Transverse colon (tissue), 4 donors: ENCODE data around the gene MYO7A.

Experiments
- POLR2AphosphoS5 ChIP-seq, 3 donors: sonication (generic); formaldehyde crosslinking; IDR thresholded peaks; one replicate each; pipeline ENCODE4 v1.6.1; 2016; ENCODE audit warnings: antibody characterized with exemption in 3 of 3
- TF ChIP-seq, protein P1 (sequence below), 5 experiments: fragments of 200-600 bp in 3 of 5; fragments of 450-650 bp in 2 of 5; sonication (generic) in 3 of 5; IDR thresholded peaks; 1 replicate in 2 of 5; 2 replicates in 3 of 5; pipeline ENCODE4 v1.5.1; 2016 to 2017; ENCODE audit warnings: antibody characterized with exemption in 5 of 5, inconsistent platforms in 3 of 5, mild to moderate bottlenecking in 2 of 5, moderate library complexity in 1 of 5

DNA sequence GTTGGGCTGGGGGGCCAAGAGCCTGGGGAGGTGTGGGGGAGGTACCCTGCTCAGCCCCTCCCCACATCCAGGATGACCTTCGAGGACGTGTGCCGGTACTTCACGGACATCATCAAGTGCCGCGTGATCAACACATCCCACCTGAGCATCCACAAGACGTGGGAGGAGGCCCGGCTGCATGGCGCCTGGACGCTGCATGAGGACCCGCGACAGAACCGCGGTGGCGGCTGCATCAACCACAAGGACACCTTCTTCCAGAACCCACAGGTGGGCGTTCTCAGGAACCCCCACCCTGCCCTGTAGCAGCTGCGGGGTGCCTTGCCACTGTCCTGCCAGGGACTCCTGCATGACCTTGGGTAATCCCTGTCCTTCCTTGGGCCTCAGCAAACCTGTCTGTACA, 10.0 kb upstream of the MYO7A start:
- TF ChIP-seq, protein P1, sequence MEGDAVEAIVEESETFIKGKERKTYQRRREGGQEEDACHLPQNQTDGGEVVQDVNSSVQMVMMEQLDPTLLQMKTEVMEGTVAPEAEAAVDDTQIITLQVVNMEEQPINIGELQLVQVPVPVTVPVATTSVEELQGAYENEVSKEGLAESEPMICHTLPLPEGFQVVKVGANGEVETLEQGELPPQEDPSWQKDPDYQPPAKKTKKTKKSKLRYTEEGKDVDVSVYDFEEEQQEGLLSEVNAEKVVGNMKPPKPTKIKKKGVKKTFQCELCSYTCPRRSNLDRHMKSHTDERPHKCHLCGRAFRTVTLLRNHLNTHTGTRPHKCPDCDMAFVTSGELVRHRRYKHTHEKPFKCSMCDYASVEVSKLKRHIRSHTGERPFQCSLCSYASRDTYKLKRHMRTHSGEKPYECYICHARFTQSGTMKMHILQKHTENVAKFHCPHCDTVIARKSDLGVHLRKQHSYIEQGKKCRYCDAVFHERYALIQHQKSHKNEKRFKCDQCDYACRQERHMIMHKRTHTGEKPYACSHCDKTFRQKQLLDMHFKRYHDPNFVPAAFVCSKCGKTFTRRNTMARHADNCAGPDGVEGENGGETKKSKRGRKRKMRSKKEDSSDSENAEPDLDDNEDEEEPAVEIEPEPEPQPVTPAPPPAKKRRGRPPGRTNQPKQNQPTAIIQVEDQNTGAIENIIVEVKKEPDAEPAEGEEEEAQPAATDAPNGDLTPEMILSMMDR (IDR thresholded peaks at IDR 0.05): no peak
- no peak for TF ChIP-seq POLR2AphosphoS5 (IDR thresholded peaks at IDR 0.05)
